HG02588 (cell line): Measurements from ENCODE around the gene FBXW4.

ENCODE experiments used
- ATAC-seq: cut with Tn5 transposase; IDR thresholded peaks from one replicate; pipeline ENCODE4 v1.9.1; 2021; ENCODE audit warnings: mild to moderate bottlenecking, moderate library complexity; ENCODE audit not compliant: unreplicated experiment

Gene FBXW4

GRCh38 chr10:101704331-101704730 is 9.4 kb upstream of the FBXW4 start:
- ATAC-seq, result no peak

DNA sequence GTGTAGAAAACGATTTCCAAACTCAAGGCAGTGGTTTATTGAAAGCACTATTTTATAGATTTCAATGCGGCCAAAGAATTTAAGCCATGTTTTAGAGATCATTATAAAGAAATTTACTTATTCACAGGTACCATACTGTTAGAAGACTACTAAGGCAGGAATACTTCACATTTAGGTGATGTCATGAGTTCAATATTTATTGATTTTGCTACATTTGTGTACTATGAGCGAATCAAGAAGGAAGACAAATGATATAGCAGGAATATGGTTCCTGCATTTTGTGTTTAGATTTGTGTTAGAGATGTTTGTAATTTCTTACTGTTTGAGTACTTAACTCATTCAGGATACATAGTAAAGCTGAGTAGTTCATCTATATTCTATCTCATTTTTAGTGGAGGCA is 1.7 kb upstream of the FBXW4 start:
- no peak for ATAC-seq

GRCh38 chr10:101695404-101695890 is 477 bp upstream of the FBXW4 start:
- no peak for ATAC-seq

DNA sequence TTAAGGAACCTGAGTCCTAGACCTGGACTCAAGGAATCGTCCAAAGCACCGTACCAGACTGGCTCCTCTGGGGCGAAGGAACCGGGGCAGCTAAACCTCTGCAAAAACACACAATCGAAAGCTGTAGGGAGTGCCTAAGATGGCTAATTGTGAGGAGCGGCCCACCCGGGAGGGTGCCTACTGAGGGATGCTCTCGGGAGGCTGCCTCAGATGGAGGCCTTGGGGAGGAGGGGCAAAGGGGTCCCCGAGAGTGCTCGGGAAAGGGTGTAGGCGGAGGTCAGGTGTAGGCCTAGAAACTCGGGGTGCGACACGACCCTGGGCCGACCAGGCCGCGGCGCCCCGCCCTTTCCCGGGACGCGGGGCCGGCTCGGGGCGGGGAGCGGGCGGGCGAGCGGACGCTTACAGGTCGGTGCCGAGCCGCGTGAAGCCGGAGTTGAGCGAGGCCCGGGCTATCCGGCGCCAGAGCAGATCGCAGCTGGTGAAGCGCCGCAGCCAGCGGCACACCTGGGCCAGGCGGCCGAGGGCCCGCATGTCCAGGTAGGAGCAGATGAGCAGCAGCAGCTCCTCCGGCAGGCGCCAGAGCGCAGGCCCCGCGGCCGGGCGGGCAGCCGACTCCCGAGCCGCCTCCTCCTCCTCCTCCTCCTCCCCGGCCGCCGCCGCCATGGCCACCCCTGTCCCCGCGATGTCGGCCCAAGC is 844 bp downstream of the FBXW4 start:
- peak; percentile 64 for ATAC-seq

DNA sequence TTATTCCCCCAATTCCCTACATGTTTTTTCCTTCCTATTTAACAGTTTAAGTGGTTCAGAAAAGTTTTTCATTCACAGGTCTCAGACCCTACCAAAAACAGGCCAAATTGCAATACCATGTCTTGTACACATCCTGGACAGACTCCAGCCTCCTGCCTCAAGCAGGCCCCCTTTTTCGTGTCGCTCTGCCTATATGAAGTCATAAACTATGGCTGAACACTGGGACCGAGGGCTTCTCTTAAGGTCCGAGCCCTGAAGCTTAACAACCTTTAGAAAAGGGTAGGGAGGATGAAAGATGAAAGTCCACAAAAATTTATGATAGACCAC is 1.4 kb downstream of the FBXW4 start:
- peak; percentile 16 for ATAC-seq

DNA sequence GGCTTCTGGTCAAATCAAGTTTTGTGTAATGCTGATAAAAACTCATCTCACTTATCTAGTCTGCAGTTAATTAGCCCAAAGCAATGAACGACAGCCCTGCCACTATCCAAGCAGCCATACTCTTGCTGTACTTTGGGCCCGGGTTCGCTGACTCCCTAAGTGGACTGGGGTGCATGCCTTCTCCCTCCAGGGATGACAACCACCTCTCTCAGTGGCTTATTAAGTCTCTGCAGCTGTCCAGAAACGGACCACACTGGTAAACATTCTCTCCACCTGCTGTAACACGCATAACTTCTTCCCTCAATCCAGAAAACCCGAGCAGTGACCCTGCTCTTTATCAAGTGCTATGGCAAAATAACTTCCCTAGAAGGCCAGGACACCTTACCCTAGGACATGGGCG is 3.9 kb downstream of the FBXW4 start:
- ATAC-seq, result no peak

DNA sequence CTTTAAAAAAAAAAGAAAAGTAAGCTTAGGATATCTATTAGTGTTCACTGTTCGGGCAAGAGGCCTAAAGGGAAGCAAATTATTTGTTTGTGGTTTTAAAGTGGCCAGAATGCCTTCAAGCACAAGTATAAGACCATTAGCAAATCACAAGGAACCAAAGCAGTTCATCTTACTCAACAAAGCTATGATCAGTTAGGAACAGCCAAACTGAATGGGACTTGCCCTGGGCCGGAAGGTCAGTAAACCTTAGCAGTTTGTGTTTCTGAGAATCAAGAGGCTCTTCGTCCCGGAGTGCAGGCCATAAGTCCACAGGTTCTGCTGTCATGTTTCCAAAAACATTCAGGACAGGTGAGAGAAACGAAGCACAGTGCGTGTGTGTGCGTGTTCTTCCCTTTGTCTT is 4.5 kb downstream of the FBXW4 start:
- ATAC-seq, result no peak

- no peak for ATAC-seq
Observed at GRCh38 chr10:101687071-101687658, 7.8 kb downstream of the FBXW4 start.

DNA sequence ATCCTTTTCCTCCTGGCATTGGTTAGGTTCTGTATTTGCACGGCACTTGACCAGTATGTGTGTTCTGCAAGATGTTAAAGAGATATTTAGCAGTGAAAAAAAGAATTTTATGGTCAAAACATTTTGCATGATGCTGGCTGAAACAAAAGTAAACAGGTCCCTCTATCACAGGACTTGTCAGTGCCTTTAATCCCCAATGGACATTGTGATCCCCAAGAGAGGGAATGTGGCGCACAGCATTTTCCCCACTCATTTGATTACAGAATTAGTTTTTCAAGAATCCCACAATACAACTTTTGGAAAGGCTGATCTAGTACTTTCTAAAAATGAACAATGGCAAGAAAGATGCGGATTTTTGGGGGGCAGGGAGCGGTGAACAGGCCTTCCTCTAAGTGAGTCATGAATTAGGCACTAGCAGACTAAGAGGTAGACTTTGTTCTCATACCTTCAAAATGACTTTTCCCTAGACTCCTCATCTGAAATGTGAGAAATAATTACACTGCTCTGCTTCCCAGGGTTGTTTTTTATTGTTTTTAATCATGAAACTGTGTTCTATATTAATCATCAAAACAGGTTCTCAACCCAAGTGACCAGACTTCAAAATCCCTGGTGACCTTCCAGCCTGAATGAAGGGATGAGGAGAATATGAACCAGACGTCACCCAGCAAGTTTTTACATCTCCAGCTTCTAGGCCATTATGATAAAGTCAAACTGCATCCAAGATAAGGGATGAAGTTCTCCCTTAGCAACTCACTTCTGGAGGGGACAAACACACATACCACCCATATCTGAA is 8.6 kb downstream of the FBXW4 start:
- no peak for ATAC-seq

DNA sequence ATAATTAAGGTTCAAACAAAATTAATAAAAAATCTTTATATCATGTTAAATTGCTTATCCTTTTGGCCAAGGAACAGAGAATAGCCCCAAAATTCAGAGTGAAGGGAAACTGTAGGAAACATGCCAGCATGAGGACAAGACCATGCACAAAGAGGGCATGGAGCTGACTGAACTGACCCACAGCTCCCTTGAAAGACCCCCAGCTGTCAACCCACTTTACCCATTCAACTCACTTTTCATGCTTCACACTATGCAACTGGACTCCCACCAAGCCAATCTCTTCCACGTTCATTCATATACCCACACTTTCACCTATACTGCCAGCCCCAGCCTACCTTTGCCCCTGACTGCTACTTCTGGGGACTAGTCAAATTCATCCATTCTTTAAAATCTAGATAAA is 10.2 kb downstream of the FBXW4 start:
- ATAC-seq, result no peak

DNA sequence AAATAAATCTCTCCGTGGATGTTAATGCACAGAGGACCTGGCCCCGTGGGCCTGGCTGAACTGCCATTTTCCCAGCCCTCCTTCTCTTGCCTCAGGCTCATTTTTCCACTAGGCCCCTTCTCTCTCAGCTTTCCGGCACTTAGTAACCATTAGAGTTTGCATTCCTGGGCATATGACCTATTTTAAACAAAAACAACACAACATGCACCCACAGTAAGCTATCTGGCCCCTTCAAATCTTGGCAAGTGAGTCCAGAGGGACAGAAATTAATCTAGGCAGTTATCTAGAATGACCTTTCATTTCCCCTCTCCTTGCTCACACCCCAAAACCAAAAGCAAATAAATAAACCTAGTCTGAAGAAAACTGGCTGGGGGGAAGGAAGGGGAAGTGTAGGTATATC is 11.7 kb downstream of the FBXW4 start:
- no peak for ATAC-seq

- ATAC-seq, result no peak
Observed at GRCh38 chr10:101682172-101682825, 12.7 kb downstream of the FBXW4 start.

- no peak for ATAC-seq
Observed at GRCh38 chr10:101676565-101676964, 18.4 kb downstream of the FBXW4 start.

DNA sequence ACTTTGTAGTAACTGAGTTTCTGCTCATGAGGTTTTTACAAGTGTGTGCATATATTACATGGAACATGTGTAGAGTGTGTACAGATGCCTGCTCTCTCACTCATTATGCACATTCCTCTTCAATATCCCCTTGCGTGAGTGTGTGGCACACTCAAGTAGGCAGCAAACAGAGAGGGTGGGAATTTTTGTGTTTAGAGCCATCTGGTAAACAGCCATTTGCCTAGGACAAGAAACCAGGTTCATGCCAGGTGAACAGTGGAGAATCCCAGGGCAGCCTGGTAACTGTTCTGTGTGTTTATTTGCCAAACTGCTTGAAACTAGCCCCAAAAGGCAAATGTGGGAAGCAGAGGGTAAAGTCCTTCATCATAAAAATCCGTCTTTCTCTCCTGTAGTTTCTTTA is 19.9 kb downstream of the FBXW4 start:
- no peak for ATAC-seq

DNA sequence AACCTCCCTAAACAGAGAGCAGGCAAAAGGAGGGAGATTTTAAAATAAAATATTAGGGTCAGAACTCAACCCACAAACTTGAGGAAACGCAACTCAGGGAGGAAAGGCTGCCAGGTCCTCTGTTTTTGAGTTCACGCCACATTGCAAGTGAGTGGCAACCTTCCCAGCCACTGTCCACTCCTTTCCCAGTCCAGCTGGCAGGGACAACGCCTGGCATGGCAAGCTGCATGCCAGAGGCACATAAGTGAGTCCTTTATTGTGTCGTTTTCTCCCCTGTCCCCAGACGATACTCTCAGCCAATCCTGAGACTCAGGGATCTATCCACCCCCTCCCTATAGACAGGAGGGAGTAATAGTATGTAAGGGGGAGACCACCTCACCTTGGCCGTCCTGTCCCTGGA is 22.4 kb downstream of the FBXW4 start:
- ATAC-seq, result no peak

DNA sequence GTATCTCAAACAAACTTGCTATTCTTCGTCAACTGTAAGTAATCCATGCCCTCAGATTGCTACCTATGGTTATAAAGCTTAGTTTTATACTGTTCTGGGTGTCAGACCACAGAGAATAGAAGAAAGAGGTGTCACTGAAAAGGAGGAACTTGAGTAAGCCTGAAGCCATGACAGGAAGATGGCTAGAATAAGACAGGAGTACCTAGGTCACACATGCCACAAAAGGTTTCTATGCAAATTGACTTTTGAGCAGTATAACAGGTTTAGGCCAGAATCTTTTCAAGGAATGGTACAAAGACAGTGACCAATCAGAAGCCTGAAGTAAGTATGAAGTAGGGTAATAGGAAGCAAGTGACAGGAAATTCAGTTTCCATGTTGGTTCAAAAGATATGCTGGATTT is 23.5 kb downstream of the FBXW4 start:
- ATAC-seq, result peak; percentile 67

DNA sequence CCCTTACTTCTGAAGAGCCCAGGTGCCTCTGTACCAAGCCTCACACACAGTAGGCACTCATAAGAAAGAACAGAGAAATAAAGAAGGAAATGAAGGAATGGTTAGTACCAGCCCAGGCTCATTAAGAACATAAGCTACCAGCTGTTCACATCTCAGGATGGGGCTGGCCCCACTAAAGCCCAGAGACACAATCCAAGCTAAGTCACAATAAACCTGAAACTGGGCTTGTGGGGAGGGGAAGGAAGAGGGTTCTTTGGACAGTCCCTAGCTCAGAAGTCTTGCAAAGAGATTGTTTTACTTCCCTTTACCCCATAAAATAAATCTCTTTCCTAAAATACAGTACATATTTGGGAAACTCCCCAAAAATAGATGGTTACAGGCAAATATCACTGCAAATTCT is 24.3 kb downstream of the FBXW4 start:
- ATAC-seq, result peak; percentile 67

DNA sequence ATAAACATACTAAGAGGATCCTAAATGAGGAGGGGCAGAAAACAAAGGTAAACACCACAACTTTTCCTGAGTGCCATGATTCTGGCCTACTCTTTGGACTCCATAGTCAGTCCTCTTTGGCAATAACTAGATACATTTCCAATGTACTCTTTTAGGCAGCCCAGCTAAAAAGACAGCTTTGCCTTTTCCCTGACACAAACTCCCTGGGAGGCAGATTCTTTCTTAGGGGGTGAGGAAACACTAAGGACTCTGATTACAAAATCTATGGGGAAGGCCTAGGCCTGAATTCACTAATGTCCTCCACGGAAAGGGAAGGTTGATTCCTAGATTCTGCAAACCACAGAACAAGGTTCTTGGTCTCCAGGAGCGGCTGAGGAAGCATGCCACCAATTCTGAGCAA is 25.8 kb downstream of the FBXW4 start:
- ATAC-seq, result no peak

- ATAC-seq, result no peak
Observed at GRCh38 chr10:101668566-101668965, 26.4 kb downstream of the FBXW4 start.

DNA sequence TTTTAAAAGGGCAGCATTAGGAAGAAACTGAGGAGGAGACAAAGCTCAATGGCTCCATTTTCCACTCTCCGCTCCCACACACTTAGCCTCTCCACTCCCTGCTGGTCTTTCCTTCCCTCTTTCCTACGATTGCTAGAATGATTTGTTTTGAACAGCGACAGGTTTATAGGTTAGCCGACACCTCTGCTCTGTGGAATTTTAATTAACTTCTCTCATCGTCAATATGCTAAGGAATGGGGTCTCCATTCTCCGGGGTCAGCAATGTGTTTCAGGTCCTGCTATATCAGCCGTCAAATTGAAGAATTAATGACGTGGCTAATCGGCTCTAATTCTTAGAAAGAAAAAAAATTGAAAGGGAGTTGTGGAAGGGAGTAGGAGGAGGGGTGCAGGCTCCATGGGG is 28.9 kb downstream of the FBXW4 start:
- ATAC-seq, result no peak

GRCh38 chr10:101663097-101663496 is 31.9 kb downstream of the FBXW4 start:
- ATAC-seq, result no peak

DNA sequence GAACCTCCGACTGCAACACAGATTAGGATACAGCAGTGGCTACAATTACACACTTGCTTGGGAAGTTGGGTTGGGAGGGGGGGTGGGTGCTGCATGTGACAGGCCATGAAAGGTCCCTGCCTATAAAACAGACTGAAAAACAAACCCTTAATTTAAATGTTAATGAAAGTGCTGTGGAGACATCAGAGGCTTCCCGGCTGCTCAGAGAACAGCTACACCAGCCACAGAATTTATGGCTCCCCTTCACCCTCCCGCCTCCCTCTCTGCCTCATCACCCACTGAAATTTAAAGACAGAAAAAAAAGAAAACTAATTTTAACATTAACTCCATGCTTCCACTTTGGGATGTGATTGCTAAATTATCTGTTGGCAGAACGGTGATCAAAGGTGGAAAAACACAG is 34.7 kb downstream of the FBXW4 start:
- ATAC-seq, result no peak
